HG02840 (cell line): Measurements from ENCODE around the gene PTPRR.

Experiments used
- ATAC-seq: cut with Tn5 transposase; IDR thresholded peaks from one replicate; pipeline ENCODE4 v1.9.1; 2021; ENCODE audit warnings: mild to moderate bottlenecking, moderate library complexity, moderate number of reproducible peaks; ENCODE audit not compliant: unreplicated experiment, low FRiP score

Gene PTPRR

DNA sequence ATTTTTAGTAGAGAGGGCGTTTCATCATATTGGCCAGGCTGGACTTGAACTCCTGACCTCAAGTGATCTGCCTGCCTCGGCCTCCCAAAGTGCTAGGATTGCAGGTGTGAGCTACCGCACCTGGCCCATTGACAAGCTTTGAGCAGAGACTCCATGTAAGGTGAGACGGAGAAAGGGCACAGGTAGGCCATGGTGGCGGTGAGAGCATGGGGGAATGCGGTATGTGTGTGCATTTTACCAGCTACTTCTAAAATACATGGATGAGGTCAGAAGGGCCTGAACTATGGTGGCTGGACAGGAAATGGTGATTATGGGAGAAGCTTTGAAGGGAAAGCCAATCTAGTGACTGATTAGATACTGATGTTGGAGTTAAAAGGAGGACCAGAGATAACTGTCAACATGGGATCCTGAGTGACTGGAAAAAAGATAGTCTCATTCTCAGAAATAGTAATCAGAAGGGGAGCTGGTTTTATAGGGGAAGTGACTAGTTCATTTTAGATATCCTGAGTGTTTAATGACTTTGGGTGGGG lies 261.4 kb downstream of the PTPRR start:
- no peak for ATAC-seq

DNA sequence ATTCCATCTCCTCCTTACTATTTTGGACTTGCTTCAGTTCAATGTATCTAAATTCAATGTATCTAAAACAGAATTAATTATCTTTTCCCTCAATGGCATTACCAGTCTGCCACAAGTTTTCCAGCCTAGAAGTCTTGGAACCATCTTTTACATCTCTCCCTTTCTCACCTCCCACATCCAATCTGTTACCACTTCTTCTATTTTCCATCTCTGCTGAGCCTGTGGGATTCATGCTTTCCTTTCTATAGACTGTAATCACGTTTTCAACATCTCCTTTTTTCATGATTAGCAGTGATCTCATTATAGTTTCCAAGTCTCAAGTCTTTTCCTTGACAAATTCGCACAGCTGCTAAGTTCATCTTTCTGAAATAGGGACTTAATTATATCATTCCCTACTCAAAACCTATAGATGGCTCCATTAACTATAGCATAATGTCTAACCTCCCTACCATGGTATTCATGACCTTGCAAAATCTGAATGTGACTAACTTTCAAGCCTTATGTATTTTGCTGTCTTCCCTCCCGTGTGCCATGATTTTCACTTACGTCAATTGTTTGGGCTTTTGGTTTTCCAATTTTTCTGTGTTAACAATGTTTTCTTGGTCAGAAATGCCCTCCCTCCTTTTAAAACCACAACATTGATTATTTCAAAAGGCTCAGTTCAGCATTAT lies 262.8 kb downstream of the PTPRR start:
- no peak for ATAC-seq

DNA sequence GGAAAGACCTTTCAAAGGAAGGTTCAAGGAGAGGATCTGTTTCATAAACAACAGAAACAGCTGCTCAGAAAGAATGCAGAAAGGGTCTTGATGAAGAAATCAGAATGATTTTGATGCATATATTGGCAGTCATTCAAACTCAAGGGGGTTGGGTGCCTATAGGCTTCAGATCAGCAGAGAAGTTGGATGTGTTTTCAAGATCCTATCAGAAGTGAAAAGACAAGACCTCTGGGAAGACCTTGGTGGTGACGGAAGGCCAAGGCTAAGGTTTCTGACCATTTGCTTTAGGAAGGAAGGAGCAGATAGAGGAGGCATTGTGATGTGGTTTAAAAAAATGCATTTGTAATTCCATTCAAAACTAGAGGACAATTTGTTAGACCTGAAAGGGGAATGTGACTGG lies 268.1 kb downstream of the PTPRR start:
- ATAC-seq, result no peak

DNA sequence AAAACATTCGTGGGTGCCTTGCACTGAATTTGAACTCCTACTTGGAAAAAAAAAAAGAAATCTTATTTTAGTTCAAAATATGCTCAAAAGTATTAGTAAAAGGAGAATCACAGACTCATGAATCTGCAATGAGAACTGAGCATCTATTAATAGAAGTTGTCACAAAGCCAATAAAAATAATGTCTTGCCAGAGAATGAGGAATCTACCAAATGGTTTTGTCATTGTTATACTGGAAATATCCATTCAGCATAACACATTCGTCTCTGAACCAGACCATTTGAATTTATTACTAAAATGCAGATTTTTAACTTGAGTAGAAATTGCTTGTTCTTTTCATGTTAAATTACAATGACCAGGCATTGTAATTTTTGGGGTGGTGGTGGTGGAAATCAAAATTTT lies 271.7 kb downstream of the PTPRR start:
- no peak for ATAC-seq

DNA sequence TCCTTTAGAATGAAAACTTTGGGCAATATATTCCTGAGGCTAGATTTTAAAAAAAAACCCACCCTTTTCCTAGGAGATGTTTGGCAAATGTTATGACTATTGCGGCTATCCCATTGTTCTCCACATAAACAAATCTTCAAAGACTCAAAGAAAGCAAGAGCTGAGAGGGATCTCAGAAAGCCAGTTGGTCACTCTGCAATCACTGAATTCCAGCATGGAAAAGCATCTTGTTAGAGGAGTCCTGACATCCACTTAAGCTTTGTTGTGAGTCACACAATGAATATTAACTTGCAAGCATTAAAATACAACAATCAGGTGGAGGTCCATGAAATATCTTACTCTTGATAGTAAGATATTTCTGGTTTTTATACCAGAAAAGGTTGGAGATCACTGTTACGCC lies 272.3 kb downstream of the PTPRR start:
- ATAC-seq, result no peak

DNA sequence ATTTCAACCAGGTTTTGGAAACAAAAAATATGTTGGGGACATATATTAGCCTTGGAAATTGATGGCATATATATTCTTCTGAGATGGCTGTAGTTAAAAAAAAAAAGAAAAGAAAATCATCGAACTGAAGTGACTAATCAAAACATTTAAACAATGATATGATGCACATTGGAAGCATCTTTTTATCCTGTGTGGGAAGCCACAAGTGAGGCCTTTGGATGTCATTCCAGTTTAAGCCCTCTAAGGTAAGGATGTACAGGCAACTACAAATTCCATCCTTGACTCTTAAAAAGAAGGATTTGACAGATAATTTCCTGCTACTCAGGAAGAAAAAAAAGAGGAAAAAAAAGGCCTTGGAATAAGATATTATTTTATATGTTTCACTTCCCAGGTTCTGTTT lies 273.7 kb downstream of the PTPRR start:
- ATAC-seq, result no peak

DNA sequence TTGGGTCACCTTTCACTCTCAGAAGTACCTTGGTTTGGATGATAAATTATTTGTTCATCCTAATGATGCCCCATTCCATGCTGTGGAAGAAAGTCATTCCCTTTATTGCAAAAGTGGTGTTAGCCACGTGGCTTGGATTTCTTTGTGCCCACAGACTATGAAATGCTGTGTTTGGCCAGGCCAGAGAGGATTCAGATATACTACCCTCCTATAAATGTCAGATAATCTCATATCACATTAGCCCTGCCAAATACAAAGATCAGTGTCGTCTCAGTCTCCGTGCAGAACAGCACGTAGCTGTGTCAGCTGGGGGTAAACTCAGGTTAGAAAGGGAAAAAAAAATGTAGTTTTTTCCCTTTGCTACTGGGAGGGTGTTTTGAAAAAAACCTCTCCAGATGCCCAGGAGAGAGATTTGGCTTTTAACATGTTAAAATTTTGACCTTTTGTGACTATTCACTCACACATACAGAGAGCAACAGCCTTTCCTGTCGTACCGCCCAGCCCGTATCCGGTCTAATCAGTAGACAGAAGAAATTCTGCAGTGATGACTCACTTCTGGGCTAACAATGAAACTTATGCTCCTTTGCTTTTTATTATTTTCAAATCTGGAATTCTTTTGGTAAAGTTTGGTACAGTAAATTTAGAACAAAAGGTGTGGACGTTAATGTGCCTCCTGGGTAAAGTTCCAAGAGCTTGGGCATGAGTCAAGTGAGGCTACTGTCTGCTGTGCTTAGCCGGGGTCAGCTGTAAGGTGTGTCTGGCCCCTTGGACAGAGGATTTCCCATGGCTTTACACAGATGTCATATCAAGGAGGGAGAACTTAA lies 274.8 kb downstream of the PTPRR start:
- ATAC-seq, result no peak

DNA sequence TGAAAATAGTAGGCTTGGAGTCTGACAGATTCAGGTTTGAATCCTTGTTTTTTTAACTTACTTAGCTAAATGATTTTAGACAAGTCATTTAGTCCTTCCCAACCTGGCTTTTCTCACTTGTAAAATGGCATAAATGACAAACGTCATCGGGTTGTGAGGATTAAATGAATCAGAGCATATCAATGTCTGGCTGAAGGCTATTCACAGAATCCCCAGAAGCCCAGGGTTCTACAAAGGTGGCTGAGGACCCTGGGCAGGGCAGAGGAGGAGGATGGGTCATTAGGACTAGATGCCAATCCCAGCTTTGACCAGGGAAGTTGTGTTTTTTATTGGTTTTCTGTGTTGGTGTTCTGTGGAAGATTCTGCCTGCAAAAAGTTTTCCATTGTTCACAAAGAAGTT lies 275.7 kb downstream of the PTPRR start:
- ATAC-seq, result no peak

DNA sequence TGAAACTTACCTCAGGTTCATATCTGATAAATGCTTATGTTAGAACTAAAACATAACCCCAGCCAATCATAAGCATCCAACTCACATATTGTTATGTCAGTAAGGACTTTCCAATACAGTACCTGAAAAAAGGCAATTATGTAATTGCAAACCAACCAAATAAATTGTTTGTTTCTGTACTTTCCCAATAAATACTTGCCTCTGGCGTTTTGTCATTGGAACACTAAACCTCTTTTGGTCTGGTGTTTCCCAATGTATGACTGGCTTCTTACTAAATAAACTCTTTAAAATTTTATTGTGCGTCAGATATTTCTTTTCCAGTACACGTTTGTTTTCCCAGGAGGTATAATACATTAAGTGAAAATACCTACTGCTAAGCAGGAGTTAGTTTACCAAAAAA lies 276.6 kb downstream of the PTPRR start:
- ATAC-seq, result no peak

DNA sequence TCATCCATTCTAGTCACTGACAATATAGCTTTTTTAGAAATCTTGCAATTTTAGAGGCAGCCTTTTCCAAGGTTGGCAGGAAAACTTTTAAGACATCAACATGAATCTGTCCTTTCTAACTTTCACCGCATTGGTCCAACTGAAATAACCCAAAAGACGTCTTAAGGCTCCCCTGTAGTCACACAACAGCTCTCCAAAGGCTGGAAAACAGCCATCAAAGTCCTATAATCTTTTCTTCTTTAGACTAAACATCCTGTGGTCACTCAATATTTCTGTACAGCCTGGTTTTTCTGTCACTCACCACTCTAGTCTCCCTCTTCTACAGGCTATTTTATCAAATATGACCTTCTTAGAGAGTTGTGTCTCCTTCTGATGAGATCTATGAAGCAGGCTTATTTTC lies 278.8 kb downstream of the PTPRR start:
- ATAC-seq, result no peak

DNA sequence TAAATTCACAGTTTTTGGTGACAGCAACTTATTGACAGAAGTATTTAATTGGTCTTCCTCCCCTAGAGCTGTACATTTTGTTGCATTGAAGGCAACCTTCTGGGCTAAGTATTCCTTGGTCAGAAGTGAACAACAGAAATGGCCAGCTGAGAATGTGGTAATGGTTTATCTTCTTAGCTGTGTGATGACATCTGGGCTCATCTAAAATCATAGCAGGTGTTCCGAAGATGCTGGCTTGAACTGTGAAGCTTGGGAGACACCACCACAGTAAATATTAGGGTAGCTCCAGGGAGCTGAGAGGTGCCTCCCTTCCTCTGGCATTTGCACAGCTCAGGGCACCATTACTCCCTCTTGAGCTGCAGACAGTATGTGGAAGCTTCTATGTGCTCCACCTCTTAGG lies 279.6 kb downstream of the PTPRR start:
- ATAC-seq, result no peak

DNA sequence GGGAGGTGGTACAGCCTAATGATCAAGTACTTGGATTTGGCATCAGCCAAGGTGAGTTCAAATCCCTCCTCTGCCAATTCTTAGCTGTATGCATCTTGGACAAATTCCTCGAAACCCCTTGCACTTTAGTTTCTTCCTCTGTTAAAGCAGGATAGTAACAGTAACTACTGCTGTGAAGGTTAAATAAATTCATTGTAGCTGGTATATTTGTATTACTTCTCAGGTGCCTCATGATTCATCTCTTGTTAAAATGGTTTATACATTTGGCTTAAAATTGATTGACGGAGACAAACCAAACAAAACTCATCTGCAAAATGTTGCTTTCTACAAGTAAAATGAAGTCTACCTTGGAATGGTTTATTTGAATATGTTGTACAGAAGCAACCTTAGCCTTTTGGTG lies 281.0 kb downstream of the PTPRR start:
- no peak for ATAC-seq

DNA sequence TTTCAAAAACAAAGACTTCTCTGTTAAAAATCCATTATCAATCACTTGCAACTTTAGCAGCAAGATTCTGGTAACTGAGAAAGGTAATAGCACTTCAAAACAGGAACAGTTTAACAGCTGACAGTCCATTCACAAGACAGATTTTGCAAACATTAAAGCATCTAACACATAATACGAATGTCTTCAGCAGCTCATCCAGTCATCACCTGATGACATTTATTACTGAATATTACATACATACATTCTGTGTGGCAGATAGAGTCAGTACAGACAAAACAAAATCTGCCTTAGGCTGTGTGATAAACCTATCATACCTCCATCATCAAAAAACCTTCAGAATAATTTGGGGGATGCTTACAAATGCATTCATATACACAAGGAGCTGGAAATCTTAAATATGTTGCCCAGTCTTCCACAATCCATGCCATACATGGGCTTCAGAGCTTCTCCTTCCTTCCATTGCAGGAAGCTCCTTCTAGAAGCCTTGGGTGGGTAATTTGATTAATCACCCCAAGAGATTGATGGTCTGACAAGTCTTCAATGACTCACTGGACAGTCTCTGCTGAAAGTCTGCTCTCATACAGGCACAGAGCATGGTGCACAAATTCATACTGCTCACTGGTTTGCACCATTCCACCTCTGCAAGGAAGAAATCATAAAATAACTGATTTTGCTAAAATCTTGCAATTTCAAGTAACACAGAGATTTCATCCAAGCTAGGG lies 281.7 kb downstream of the PTPRR start:
- ATAC-seq, result no peak

DNA sequence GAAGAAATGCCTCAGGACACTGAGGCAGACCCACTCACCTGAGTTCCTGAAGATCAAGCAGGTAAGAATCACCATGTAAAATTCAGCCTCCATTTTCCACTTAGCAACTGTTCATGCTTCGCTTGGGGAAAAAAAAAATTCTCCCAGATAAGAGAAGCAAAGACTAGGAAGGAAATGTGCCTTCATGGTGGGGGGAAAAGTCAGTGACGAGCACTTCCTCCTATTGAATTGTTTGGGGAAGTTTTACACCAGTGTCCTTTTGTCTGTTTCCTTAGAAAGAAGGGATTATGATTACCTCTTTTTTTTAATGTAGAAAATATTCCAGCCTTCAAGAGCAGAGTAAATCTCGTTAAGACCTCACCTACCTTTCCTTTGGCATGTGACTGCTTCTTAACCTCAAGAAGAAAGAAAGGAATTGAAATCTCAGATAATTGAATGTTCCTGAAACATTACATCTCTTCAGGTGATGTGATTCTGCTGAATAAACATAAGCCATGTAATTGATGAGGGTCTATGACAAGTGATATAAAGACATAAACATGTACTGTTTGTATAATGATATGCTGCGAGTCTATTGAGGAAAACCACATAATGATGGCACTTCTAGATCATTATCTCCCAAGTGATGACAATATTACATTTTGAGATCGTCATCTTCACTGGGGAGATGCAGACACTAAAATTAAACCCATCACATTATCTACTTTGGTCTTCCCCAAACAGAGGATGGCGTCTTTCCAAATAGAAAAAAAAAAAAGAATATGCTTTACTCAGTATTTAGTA lies 283.0 kb downstream of the PTPRR start, which contains the start of gene PTPRB:
Gene PTPRB, minus strand, starts transcription at position 127 of the 783 bp plus-strand sequence. Its CDS starts 34 bp downstream, at position 93.
- no peak for ATAC-seq

DNA sequence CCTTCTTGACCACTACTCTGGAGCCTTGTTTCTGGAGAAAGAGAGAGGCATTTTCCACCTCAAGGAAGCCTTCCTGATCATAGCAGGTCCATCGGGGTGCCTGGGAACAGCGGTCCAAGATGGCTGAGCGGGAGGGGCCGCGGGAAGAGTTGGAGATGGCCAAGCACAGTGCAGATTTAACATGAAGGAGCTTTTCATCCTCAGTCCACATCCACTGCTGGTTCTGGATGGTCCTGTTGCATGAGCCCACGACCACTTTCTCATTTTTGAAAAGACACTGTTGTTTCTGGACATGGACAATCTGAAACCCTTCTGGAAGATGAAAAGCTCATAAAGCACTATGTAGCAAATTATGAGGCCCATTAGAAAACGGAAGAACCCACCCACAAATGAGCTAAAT lies 284.8 kb downstream of the PTPRR start:
- no peak for ATAC-seq

DNA sequence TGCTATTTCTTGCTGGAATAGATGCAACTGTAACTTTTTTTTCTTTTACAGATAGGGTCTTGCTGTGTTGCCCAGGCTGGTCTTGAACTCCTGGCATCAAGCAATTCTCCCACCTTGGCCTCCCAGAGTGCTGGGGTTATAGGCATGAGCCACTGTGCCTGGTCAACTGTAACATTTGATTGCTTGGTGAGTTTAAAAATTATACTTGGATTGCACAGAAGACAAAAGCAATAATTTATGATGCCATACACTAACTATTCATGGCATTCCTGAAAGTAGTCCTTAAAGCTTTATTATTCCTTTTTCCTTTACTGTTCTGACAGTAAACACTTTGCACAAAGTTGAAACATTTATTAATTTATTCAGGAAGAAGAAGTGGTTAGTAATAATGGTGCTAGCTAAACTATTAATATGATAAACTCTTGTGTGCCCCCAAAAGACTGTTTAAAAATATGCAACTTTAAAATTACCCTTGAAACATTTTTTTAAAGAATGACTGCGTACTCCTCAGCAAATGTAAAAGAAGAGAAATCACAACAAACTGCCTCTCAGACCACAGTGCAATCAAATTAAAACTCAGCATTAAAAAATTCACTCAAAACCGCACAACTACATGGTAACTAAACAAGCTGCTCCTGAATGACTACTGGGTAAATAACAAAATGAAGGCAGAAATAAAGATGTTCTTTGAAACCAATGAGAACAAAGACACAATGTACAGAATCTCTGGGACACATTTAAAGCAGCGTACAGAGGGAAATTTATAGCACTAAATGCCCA lies 291.6 kb downstream of the PTPRR start:
- no peak for ATAC-seq

DNA sequence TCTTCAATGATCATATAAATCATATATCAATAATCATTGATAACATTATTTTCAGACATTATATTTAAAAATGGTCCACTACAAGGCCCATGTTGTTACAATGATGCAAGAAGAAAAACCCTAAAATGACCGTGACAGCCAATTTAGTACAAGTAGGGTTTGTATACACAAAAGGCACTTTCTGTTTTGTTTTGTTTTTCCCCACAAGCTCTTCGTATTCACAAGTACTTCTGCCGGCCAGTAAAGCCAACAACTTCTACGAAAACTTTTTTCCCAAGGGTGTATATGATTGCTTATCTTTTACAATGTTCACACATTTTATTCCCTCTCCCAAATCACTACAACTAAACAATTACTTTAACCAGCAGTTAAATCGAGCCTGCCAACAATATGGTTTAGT lies 292.9 kb downstream of the PTPRR start:
- ATAC-seq, result no peak

DNA sequence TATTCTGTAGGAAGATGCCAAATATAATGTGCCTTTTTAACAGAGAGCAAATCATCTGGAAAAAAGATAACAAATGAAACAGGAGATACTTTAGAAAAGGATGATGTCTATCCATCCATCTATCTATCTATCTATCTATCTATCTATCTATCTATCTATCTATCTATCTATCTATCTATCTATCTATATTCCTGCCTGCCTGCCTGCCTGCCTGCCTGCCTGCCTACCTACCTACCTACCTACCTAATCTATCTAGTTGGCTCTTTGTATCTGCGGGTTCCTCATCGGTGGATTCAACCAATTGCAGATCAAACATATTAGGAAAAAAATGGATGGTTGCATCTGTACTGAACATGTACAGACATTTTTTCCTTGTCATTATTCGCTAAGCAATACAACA lies 294.4 kb downstream of the PTPRR start:
- ATAC-seq, result no peak

DNA sequence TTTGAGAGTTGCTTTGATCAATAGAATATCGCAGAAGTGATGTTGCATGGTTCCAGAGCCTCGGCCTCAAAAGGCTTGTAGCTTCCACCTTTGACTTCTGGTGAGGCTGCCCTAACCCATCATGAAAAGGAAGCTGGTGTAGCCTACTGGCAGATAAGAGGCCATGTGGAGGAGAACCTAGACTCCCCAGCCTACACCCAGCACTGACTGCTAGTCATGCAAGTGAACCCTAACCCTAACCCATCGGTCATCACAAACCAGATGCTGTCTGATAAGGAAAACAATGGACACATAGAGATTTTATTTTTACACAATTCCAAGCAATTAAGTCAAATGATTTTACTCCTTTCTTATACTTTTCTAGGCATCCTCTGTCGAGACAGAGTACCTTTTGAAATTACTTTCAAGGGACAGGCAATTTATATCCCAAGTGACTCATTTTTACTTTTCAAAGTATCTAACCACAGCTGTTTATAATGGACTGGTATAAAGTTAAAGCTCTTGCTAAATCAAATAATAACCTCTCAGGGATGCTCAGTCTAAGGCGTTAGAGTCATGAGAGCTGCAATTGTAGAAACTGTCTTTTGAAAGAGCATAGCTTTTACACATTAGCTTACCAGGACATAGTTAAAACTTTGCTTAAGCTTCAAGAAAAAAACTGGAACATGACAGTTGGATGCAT lies 300.9 kb downstream of the PTPRR start:
- ATAC-seq, result no peak
